Loucy (cell line): Measurements from ENCODE around the gene GOSR1.
"Not testable (repeated sequence)": the region's sequence is repeated elsewhere in the genome, so short reads cannot be mapped to it uniquely, and the experiment has no call there.

Experiments used
- H2AFZ ChIP-seq: fragments of 200-600 bp; sonication (generic); 2 replicates; pipeline ENCODE4 v1.6.0; 2016; ENCODE audit warnings: antibody characterized with exemption, mild to moderate bottlenecking, low read length, moderate library complexity
- H3F3A ChIP-seq: fragments of 200-600 bp; 2 replicates; pipeline ENCODE4 v1.6.0; 2016; ENCODE audit warnings: antibody characterized with exemption, low read depth, mild to moderate bottlenecking
- H3K27me3 ChIP-seq: fragments of 200-600 bp; sonication (generic); 2 replicates; pipeline ENCODE4 v1.6.1; 2014; ENCODE audit warnings: low read length, mild to moderate bottlenecking; ENCODE audit not compliant: insufficient read depth, poor library complexity, severe bottlenecking
- H3K36me3 ChIP-seq: fragments of 200-600 bp; sonication (generic); 2 replicates; pipeline ENCODE4 v1.6.1; 2016; ENCODE audit warnings: low read length; ENCODE audit not compliant: insufficient read depth
- H3K4me1 ChIP-seq: fragments of 200-600 bp; sonication (generic); 2 replicates; pipeline ENCODE4 v1.5.1; 2014; ENCODE audit warnings: low read length, mild to moderate bottlenecking; ENCODE audit not compliant: insufficient read depth, poor library complexity, severe bottlenecking
- H3K4me2 ChIP-seq: fragments of 200-600 bp; sonication (generic); 2 replicates; pipeline ENCODE4 v1.6.0; 2014; ENCODE audit warnings: antibody characterized with exemption, low read length, low read depth, mild to moderate bottlenecking; ENCODE audit not compliant: poor library complexity, severe bottlenecking
- H3K4me3 ChIP-seq: fragments of 200-600 bp; sonication (generic); 2 replicates; pipeline ENCODE4 v1.5.1; 2014; ENCODE audit warnings: low read length, mild to moderate bottlenecking, mixed read lengths; ENCODE audit not compliant: poor library complexity, severe bottlenecking
- H3K79me2 ChIP-seq: fragments of 200-600 bp; sonication (generic); 2 replicates; pipeline ENCODE4 v1.6.1; 2014; ENCODE audit warnings: low read length; ENCODE audit not compliant: insufficient read depth
- H3K9ac ChIP-seq: fragments of 200-600 bp; sonication (generic); 2 replicates; pipeline ENCODE4 v1.6.0; 2014; ENCODE audit warnings: mild to moderate bottlenecking, low read depth, low read length, moderate library complexity; ENCODE audit not compliant: poor library complexity, severe bottlenecking
- H3K9me2 ChIP-seq: fragments of 200-600 bp; sonication (generic); replicated peaks from 2 replicates; pipeline ENCODE4 v1.6.1; 2016; ENCODE audit warnings: low read depth, low read length, mixed read lengths
- H3K9me3 ChIP-seq: fragments of 200-600 bp; sonication (generic); 2 replicates; pipeline ENCODE4 v1.6.1; 2014; ENCODE audit warnings: mild to moderate bottlenecking, antibody characterized with exemption, low read length, low read depth; ENCODE audit not compliant: insufficient read depth
- H4K20me1 ChIP-seq: fragments of 200-600 bp; sonication (generic); 2 replicates; pipeline ENCODE4 v1.6.0; 2014; ENCODE audit warnings: antibody characterized with exemption, low read length, mild to moderate bottlenecking; ENCODE audit not compliant: insufficient read depth, poor library complexity, severe bottlenecking
- CTCF ChIP-seq: fragments of 200-600 bp; sonication (generic); conservative IDR thresholded peaks from 2 replicates; pipeline ENCODE4 v1.5.1; 2014; ENCODE audit warnings: mild to moderate bottlenecking, antibody characterized with exemption, low read length
- EZH2phosphoT487 ChIP-seq: fragments of 200-600 bp; IDR thresholded peaks from 2 replicates; pipeline ENCODE4 v1.6.1; 2018; ENCODE audit warnings: antibody characterized with exemption, mild to moderate bottlenecking, moderate library complexity, borderline replicate concordance

The GOSR1 gene

GRCh38 chr17:30458371-30458770 lies 18.8 kb upstream of the GOSR1 start:
- no peak overlapping the region for H2AFZ ChIP-seq
- H3K4me1 ChIP-seq: no peaks in the 10 kb centered on the region
- H3F3A ChIP-seq: no peaks in the 10 kb centered on the region
- H3K4me2 ChIP-seq: no peak overlapping the region
- no peak overlapping the region for H3K9ac ChIP-seq
- H3K79me2 ChIP-seq: no peaks in the 10 kb centered on the region
- no peak for TF ChIP-seq EZH2phosphoT487
- no peak for TF ChIP-seq CTCF
- no peaks in the 10 kb centered on the region for H3K27me3 ChIP-seq
- H3K9me2 ChIP-seq: no peaks in the 10 kb centered on the region
- peaks cover 42% of the 10 kb centered on the region for H3K36me3 ChIP-seq
- H4K20me1 ChIP-seq: no peaks in the 10 kb centered on the region
- no peak overlapping the region for H3K4me3 ChIP-seq
- no peaks in the 10 kb centered on the region for H3K9me3 ChIP-seq

DNA sequence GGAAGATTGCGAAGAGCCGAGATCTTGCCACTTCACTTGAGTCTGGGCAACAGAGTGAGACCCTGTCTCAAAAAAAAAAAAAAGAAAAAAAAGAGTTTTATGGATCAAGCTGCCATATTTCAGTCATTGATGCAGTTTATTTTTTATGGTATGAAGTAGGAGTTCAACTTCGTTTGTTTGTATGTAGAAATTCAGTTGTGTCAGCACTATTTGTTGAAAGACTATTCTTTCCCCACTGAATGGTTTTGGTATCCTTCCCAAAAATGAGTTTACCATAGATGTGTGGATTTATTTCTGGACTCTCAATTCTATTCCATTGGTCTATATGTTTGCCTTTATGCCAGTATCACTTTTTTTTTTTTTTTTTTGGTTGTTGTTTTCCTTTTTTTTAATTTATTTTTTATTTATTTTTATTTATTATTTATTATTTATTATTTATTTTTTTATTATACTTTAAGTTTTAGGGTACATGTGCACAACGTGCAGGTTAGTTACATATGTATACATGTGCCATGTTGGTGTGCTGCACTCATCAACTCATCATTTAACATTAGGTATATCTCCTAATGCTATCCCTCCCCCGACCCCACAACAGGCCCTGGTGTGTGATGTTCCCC lies 18.3 kb upstream of the GOSR1 start:
- H3K79me2 ChIP-seq, H3K9ac ChIP-seq, H3K27me3 ChIP-seq, H3F3A ChIP-seq, H2AFZ ChIP-seq, H4K20me1 ChIP-seq, H3K4me2 ChIP-seq, H3K9me2 ChIP-seq, H3K4me3 ChIP-seq, H3K9me3 ChIP-seq, H3K4me1 ChIP-seq: not testable (repeated sequence)
- peaks cover 44% of the 10 kb centered on the region for H3K36me3 ChIP-seq

- Histone ChIP-seq H2AFZ (no peak overlapping the region), H3K9me3 (no peaks in the 10 kb centered on the region), H4K20me1 (no peaks in the 10 kb centered on the region), H3K27me3 (no peaks in the 10 kb centered on the region), H3K79me2 (no peaks in the 10 kb centered on the region), H3F3A (no peaks in the 10 kb centered on the region), H3K4me3 (no peak overlapping the region), H3K4me1 (no peaks in the 10 kb centered on the region), H3K4me2 (no peak overlapping the region), H3K36me3 (peaks cover under 1% of the 10 kb centered on the region; the same call in 1 of the 2 replicates), H3K9me2 (no peaks in the 10 kb centered on the region), H3K9ac (no peak overlapping the region)
- no peak for TF ChIP-seq EZH2phosphoT487
- no peak for TF ChIP-seq CTCF
These were observed 8.7 kb upstream of the GOSR1 start for GRCh38 chr17:30468465-30468864.

DNA sequence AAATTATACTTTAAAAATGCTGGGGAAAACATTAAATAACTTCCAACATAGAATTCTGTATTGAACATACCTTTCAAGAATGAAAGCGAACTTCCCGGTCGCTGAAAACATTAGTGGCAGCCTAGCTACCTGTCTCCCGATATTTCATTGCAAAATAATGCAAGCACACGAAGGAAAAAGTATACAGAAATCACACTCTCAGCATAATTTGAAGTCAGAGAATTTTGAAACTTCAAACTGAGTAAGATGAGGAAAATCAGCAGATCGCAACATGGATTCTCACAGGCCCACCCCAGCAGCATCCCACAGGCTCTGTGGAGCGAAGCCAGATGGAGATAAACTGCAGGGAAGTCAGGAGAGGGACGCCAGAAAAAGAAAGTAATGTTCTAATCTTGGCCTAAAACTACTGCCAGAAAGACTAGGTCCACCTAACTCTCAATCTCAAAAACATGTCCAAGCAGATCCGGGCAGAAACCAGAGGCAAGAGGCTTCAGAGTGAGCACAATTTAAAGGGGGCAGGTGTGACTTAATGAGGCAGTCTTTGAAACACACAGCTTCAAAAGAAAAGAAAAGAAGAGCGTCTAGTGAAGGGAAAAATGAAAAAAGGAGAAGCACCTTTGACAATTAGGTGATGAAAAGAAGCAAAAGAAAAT lies 4.8 kb upstream of the GOSR1 start:
- Histone ChIP-seq H3K79me2 (peaks cover 1% of the 10 kb centered on the region), H3K4me3 (no peak overlapping the region), H3K9ac (no peak overlapping the region), H3K9me2 (no peaks in the 10 kb centered on the region), H3K9me3 (no peaks in the 10 kb centered on the region), H3K4me2 (no peak overlapping the region), H3K36me3 (no peaks in the 10 kb centered on the region), H3K27me3 (no peaks in the 10 kb centered on the region), H3K4me1 (peaks cover 7% of the 10 kb centered on the region), H3F3A (no peaks in the 10 kb centered on the region), H4K20me1 (no peaks in the 10 kb centered on the region), H2AFZ (no peak overlapping the region)
- TF ChIP-seq CTCF (no peak), EZH2phosphoT487 (no peak)
